ENCODE measurements around the gene MRPS12.

MRPS12 gene

DNA sequence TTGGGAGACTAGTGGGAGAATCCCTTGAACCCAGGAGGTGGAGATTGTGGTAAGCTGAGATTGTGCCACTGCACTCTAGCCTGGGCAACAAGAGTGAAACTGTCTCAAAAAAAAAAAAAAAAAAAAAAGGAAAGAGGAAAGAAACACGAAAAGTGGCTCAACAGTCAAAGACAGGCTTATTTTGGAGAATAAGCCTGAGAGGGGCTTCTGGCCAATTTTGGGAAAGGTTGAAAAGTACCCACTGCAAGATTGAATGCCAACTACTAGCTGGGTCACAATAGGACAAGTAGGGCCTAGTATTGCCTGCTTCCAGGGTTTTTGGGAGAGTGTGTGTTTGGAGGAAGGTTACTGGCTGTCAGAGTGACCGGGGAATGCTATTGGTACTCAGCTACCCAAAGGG, 27.6 kb downstream of the MRPS12 start:
- H3K27ac ChIP-seq (ENCODE audit: extremely low read depth, low read depth, low read length): no peak overlapping the region
- H3K36me3 ChIP-seq (ENCODE audit: control insufficient read depth in 2 of 2, insufficient read depth in 1 of 2, low read length in 2 of 2): peaks cover 5 to 67% of the 10 kb centered on the region in 2 experiments
- no peaks in the 10 kb centered on the region; the same call in 1 of the 2 replicates for H3K9me3 ChIP-seq (ENCODE audit: control insufficient read depth, insufficient read depth, low read depth, low read length)
- TF ChIP-seq ZNF660 (tag by site-specific recombination; IDR thresholded peaks at IDR 0.05) (no peak), ZXDB (tag by site-specific recombination; IDR thresholded peaks at IDR 0.05) (0 out of 2 replicates have a peak, but pooled peaks have one; percentile 33), ZNF175 (tag by site-specific recombination; IDR thresholded peaks at IDR 0.05) (no peak), KLF8 (tag by site-specific recombination; IDR thresholded peaks at IDR 0.05) (peak; percentile 66; the same call in 1 of the 2 replicates), ZNF610 (tag by site-specific recombination; IDR thresholded peaks at IDR 0.05; ENCODE audit: borderline replicate concordance) (peak; percentile 77), ZBTB21 (tag by site-specific recombination; IDR thresholded peaks at IDR 0.05) (0 out of 2 replicates have a peak, but pooled peaks have one; percentile 13), OSR2 (tag by site-specific recombination; IDR thresholded peaks at IDR 0.05) (no peak), ZNF558 (tag by site-specific recombination; IDR thresholded peaks at IDR 0.05) (0 out of 2 replicates have a peak, but pooled peaks have one; percentile 36), SETDB1 (IDR thresholded peaks at IDR 0.05; ENCODE audit: insufficient read length, low read length) (peak; percentile 50), ZNF514 (tag by site-specific recombination; IDR thresholded peaks at IDR 0.05) (no peak), ZNF626 (tag by site-specific recombination; IDR thresholded peaks at IDR 0.05) (no peak), ZNF664 (tag by site-specific recombination; IDR thresholded peaks at IDR 0.05) (0 out of 2 replicates have a peak, but pooled peaks have one; percentile 9), ZNF324 (tag by site-specific recombination; IDR thresholded peaks at IDR 0.05) (0 out of 2 replicates have a peak, but pooled peaks have one; percentile 23), SP7 (tag by site-specific recombination; IDR thresholded peaks at IDR 0.05) (peak; percentile 27; the same call in 1 of the 2 replicates)
- TF ChIP-seq, protein P1, sequence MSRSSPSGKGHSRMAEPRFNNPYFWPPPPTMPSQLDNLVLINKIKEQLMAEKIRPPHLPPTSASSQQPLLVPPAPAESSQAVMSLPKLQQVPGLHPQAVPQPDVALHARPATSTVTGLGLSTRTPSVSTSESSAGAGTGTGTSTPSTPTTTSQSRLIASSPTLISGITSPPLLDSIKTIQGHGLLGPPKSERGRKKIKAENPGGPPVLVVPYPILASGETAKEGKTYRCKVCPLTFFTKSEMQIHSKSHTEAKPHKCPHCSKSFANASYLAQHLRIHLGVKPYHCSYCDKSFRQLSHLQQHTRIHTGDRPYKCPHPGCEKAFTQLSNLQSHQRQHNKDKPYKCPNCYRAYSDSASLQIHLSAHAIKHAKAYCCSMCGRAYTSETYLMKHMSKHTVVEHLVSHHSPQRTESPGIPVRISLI (tag by site-specific recombination; IDR thresholded peaks at IDR 0.05): peak; percentile 88
- TF ChIP-seq, protein P2, sequence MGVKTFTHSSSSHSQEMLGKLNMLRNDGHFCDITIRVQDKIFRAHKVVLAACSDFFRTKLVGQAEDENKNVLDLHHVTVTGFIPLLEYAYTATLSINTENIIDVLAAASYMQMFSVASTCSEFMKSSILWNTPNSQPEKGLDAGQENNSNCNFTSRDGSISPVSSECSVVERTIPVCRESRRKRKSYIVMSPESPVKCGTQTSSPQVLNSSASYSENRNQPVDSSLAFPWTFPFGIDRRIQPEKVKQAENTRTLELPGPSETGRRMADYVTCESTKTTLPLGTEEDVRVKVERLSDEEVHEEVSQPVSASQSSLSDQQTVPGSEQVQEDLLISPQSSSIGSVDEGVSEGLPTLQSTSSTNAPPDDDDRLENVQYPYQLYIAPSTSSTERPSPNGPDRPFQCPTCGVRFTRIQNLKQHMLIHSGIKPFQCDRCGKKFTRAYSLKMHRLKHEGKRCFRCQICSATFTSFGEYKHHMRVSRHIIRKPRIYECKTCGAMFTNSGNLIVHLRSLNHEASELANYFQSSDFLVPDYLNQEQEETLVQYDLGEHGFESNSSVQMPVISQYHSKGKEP (tag by site-specific recombination; IDR thresholded peaks at IDR 0.05): no peak
- TF ChIP-seq, protein P3, sequence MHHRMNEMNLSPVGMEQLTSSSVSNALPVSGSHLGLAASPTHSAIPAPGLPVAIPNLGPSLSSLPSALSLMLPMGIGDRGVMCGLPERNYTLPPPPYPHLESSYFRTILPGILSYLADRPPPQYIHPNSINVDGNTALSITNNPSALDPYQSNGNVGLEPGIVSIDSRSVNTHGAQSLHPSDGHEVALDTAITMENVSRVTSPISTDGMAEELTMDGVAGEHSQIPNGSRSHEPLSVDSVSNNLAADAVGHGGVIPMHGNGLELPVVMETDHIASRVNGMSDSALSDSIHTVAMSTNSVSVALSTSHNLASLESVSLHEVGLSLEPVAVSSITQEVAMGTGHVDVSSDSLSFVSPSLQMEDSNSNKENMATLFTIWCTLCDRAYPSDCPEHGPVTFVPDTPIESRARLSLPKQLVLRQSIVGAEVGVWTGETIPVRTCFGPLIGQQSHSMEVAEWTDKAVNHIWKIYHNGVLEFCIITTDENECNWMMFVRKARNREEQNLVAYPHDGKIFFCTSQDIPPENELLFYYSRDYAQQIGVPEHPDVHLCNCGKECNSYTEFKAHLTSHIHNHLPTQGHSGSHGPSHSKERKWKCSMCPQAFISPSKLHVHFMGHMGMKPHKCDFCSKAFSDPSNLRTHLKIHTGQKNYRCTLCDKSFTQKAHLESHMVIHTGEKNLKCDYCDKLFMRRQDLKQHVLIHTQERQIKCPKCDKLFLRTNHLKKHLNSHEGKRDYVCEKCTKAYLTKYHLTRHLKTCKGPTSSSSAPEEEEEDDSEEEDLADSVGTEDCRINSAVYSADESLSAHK (tag by site-specific recombination; IDR thresholded peaks at IDR 0.05): no peak
- TF ChIP-seq, protein P4, sequence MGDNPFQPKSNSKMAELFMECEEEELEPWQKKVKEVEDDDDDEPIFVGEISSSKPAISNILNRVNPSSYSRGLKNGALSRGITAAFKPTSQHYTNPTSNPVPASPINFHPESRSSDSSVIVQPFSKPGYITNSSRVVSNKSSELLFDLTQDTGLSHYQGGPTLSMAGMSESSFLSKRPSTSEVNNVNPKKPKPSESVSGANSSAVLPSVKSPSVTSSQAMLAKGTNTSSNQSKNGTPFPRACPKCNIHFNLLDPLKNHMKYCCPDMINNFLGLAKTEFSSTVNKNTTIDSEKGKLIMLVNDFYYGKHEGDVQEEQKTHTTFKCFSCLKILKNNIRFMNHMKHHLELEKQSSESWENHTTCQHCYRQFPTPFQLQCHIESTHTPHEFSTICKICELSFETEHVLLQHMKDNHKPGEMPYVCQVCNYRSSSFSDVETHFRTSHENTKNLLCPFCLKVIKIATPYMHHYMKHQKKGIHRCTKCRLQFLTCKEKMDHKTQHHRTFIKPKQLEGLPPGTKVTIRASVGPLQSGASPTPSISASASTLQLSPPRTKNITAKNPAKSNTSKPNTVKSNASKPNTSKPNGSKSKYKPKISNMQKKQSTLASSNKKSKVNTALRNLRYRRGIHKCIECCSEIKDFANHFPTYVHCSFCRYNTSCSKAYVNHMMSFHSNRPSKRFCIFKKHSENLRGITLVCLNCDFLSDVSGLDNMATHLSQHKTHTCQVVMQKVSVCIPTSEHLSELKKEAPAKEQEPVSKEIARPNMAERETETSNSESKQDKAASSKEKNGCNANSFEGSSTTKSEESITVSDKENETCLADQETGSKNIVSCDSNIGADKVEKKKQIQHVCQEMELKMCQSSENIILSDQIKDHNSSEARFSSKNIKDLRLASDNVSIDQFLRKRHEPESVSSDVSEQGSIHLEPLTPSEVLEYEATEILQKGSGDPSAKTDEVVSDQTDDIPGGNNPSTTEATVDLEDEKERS (tag by site-specific recombination; IDR thresholded peaks at IDR 0.05): peak; percentile 99
- TF ChIP-seq, protein P5, sequence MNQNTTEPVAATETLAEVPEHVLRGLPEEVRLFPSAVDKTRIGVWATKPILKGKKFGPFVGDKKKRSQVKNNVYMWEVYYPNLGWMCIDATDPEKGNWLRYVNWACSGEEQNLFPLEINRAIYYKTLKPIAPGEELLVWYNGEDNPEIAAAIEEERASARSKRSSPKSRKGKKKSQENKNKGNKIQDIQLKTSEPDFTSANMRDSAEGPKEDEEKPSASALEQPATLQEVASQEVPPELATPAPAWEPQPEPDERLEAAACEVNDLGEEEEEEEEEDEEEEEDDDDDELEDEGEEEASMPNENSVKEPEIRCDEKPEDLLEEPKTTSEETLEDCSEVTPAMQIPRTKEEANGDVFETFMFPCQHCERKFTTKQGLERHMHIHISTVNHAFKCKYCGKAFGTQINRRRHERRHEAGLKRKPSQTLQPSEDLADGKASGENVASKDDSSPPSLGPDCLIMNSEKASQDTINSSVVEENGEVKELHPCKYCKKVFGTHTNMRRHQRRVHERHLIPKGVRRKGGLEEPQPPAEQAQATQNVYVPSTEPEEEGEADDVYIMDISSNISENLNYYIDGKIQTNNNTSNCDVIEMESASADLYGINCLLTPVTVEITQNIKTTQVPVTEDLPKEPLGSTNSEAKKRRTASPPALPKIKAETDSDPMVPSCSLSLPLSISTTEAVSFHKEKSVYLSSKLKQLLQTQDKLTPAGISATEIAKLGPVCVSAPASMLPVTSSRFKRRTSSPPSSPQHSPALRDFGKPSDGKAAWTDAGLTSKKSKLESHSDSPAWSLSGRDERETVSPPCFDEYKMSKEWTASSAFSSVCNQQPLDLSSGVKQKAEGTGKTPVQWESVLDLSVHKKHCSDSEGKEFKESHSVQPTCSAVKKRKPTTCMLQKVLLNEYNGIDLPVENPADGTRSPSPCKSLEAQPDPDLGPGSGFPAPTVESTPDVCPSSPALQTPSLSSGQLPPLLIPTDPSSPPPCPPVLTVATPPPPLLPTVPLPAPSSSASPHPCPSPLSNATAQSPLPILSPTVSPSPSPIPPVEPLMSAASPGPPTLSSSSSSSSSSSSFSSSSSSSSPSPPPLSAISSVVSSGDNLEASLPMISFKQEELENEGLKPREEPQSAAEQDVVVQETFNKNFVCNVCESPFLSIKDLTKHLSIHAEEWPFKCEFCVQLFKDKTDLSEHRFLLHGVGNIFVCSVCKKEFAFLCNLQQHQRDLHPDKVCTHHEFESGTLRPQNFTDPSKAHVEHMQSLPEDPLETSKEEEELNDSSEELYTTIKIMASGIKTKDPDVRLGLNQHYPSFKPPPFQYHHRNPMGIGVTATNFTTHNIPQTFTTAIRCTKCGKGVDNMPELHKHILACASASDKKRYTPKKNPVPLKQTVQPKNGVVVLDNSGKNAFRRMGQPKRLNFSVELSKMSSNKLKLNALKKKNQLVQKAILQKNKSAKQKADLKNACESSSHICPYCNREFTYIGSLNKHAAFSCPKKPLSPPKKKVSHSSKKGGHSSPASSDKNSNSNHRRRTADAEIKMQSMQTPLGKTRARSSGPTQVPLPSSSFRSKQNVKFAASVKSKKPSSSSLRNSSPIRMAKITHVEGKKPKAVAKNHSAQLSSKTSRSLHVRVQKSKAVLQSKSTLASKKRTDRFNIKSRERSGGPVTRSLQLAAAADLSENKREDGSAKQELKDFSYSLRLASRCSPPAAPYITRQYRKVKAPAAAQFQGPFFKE (tag by site-specific recombination; IDR thresholded peaks at IDR 0.05; ENCODE audit: borderline replicate concordance): no peak
- TF ChIP-seq, protein P6, sequence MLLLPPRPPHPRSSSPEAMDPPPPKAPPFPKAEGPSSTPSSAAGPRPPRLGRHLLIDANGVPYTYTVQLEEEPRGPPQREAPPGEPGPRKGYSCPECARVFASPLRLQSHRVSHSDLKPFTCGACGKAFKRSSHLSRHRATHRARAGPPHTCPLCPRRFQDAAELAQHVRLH (tag by site-specific recombination; IDR thresholded peaks at IDR 0.05): 0 out of 2 replicates have a peak, but pooled peaks have one; percentile 64
- peaks cover 3% of the 10 kb centered on the region; the same call in 1 of the 2 replicates for H3K4me1 ChIP-seq (ENCODE audit: control insufficient read depth, insufficient read depth, low read length)
- POLR2A ChIA-PET: interaction anchor here (0.7 to 1.0 kb wide), 3 partner anchors 26 to 132 kb away, joined by 3 to 7 read pairs (median 6); partner anchors contain the start of genes MRPS12 and SARS2
- CTCF ChIA-PET: interaction anchor here (0.6 to 2.8 kb wide), 7 partner anchors 14 to 1557 kb away, joined by 3 to 9 read pairs (median 3); partner anchors contain the start of genes FBXO17, MRPS12 and SARS2
- H3K4me3 ChIP-seq (ENCODE audit: low read depth, low read length): no peak overlapping the region

Data from HEK293 (cell line).